ENCODE data around the gene SMAD2.

- TF ChIP-seq POLR2AphosphoS5 (IDR thresholded peaks at IDR 0.05; ENCODE audit: low read depth, low read length) (no peak), TAF1 (IDR thresholded peaks at IDR 0.05; ENCODE audit: borderline replicate concordance, low read depth, low read length) (no peak)
Observed at GRCh38 chr18:47830772-47831171, 99.7 kb downstream of the SMAD2 start.
